Measurements from ENCODE around the gene TLCD3A. TPM values are rescaled to one million over a fixed set of nuclear protein-coding genes. Genes with fewer than 3 reads are reported as not detected.
A peak's percentile ranks its signal among the peaks of the same experiment; 100 is the strongest.

TLCD3A gene
- total and polyA plus RNA-seq, 2 of the 4 experiments (the other 2 are of a cell fraction): 15.2 to 35.0 TPM

DNA sequence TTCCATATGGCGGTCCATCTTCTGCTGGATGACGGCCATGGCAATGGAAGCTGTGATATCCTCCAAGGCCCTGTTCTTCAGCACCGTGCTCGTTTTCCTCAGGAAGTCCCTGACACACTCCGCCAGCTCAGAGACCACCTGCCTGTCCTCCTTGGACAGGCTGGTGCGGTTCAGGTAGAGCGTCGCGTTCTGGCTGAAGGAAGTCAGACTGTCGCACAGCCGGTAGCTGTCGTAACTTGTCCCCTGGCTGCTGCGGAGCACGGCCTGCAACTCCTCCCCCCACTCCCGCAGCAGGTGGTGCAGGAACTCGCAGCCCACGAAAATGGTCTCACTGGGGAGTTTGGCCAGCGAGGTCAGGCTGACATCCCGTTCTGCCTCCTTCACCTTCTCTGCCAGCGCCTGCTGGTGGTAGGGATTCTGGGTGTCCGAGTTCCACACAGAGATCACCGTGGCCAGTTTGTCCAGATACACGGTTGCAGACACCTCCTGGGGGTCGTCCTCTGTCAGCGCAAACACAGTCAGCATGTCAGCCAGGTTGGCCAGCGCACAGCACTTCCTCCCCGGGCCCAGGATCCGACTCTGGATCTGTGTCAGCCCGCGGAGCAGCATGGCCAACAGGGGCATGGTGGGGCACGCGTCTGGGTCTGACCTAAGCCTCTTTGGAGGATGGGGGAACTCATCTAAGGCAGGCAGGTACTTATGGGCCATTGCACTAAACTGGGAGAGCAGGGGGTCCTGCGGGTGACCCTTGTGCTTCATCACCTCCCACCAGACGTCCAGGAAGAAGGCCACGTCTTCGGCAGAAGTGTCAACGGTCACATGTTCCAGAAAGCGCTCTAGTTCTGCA lies 14.6 kb downstream of the TLCD3A start:
- dilution Hi-C loops (cut with HindIII; ENCODE audit: low sequenced_read_pairs, unreplicated experiment): no loop called here
- POLR2A ChIA-PET (ENCODE audit: unreplicated experiment): no interaction called here
- TF ChIP-seq, protein P1, sequence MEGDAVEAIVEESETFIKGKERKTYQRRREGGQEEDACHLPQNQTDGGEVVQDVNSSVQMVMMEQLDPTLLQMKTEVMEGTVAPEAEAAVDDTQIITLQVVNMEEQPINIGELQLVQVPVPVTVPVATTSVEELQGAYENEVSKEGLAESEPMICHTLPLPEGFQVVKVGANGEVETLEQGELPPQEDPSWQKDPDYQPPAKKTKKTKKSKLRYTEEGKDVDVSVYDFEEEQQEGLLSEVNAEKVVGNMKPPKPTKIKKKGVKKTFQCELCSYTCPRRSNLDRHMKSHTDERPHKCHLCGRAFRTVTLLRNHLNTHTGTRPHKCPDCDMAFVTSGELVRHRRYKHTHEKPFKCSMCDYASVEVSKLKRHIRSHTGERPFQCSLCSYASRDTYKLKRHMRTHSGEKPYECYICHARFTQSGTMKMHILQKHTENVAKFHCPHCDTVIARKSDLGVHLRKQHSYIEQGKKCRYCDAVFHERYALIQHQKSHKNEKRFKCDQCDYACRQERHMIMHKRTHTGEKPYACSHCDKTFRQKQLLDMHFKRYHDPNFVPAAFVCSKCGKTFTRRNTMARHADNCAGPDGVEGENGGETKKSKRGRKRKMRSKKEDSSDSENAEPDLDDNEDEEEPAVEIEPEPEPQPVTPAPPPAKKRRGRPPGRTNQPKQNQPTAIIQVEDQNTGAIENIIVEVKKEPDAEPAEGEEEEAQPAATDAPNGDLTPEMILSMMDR (conservative IDR thresholded peaks at IDR 0.05; ENCODE audit: low read depth, low read length): no peak
- TF ChIP-seq RAD21 (IDR thresholded peaks at IDR 0.05; ENCODE audit: low read length) (no peak), CEBPB (IDR thresholded peaks at IDR 0.05; ENCODE audit: low read depth, low read length) (no peak), CHD1 (IDR thresholded peaks at IDR 0.05; ENCODE audit: low read depth, low read length) (no peak), MAZ (IDR thresholded peaks at IDR 0.05; ENCODE audit: borderline replicate concordance, low read depth, low read length) (no peak), RFX5 (IDR thresholded peaks at IDR 0.05; ENCODE audit: low read depth, low read length) (no peak), NFE2L2 (IDR thresholded peaks at IDR 0.05; ENCODE audit: low read depth, low read length) (no peak), BHLHE40 (IDR thresholded peaks at IDR 0.05; ENCODE audit: low read depth, low read length) (no peak), MAFK (IDR thresholded peaks at IDR 0.05; ENCODE audit: low read depth, low read length) (no peak), RCOR1 (IDR thresholded peaks at IDR 0.05; ENCODE audit: insufficient replicate concordance, low read length) (no peak), SMC3 (IDR thresholded peaks at IDR 0.05; ENCODE audit: low read depth, low read length) (no peak), FOS (IDR thresholded peaks at IDR 0.05; ENCODE audit: low read depth, low read length) (no peak), MXI1 (IDR thresholded peaks at IDR 0.05; ENCODE audit: borderline replicate concordance, low read depth, low read length) (no peak)
- TF ChIP-seq, protein P2, sequence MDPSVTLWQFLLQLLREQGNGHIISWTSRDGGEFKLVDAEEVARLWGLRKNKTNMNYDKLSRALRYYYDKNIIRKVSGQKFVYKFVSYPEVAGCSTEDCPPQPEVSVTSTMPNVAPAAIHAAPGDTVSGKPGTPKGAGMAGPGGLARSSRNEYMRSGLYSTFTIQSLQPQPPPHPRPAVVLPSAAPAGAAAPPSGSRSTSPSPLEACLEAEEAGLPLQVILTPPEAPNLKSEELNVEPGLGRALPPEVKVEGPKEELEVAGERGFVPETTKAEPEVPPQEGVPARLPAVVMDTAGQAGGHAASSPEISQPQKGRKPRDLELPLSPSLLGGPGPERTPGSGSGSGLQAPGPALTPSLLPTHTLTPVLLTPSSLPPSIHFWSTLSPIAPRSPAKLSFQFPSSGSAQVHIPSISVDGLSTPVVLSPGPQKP (IDR thresholded peaks at IDR 0.05; ENCODE audit: borderline replicate concordance, low read depth, low read length): no peak
- TF ChIP-seq, protein P3, sequence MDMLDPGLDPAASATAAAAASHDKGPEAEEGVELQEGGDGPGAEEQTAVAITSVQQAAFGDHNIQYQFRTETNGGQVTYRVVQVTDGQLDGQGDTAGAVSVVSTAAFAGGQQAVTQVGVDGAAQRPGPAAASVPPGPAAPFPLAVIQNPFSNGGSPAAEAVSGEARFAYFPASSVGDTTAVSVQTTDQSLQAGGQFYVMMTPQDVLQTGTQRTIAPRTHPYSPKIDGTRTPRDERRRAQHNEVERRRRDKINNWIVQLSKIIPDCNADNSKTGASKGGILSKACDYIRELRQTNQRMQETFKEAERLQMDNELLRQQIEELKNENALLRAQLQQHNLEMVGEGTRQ (IDR thresholded peaks at IDR 0.05; ENCODE audit: low read depth, low read length): no peak

More for the DNA sequence above, 14.6 kb downstream of the TLCD3A start:
- H4K8ac ChIP-seq (ENCODE audit: low read depth in 2 of 2, low read length in 2 of 2): no peak overlapping the region
- peak overlapping the region; percentile 50 for H2AK9ac ChIP-seq (replicated peaks; ENCODE audit: low read depth, low read length, poor library complexity)
- no peak overlapping the region for H3K9ac ChIP-seq (ENCODE audit: low read depth, low read length)
- no peak overlapping the region for H3K4me3 ChIP-seq (ENCODE audit: insufficient read depth, low read depth, low read length)
- intact Hi-C loops (cut with micrococcal nuclease) (no loop called here), in situ Hi-C loops (cut with MboI; ENCODE audit: low sequenced_read_pairs) (no loop called here)
- peaks cover 31 to 87% of the 10 kb centered on the region in 2 experiments for H3K79me1 ChIP-seq (ENCODE audit: low read depth in 1 of 2, low read length in 2 of 2)
- peaks cover 31% of the 10 kb centered on the region for H4K20me1 ChIP-seq (ENCODE audit: insufficient read depth, low read length)
- H3K27ac ChIP-seq (ENCODE audit: insufficient read depth, low read length): no peak overlapping the region
- H2BK5ac ChIP-seq (ENCODE audit: low read depth, low read length, poor library complexity, severe bottlenecking): no peak overlapping the region
- no peak overlapping the region for H3K56ac ChIP-seq (ENCODE audit: extremely low read depth, insufficient read depth, low read length)
- H3K14ac ChIP-seq (replicated peaks; ENCODE audit: low read depth, low read length): no peak overlapping the region
- no peak overlapping the region for H2AFZ ChIP-seq (replicated peaks; ENCODE audit: low read length, poor library complexity)
- H3K27me3 ChIP-seq (ENCODE audit: control insufficient read depth, insufficient read depth, low read length): no peaks in the 10 kb centered on the region
- no peak for DNase-seq
- no peak overlapping the region for H4K5ac ChIP-seq (ENCODE audit: low read depth, low read length)
- peaks cover 17% of the 10 kb centered on the region for H3K9me1 ChIP-seq (ENCODE audit: insufficient read depth, low read length)
- H2AK5ac ChIP-seq (ENCODE audit: low read depth, low read length): no peak overlapping the region
- no peak overlapping the region for H3K4ac ChIP-seq (ENCODE audit: low read depth, low read length)
- no peak for ATAC-seq (ENCODE audit: low read depth)
- H2BK15ac ChIP-seq (ENCODE audit: low read depth, low read length): no peak overlapping the region
- no peak overlapping the region for H3K18ac ChIP-seq (ENCODE audit: low read depth, low read length)
- H3K4me2 ChIP-seq (ENCODE audit: low read depth, low read length): no peak overlapping the region
- WGBS, 2 experiments (ENCODE audit: extremely low coverage in 2 of 2, insufficient read length in 1 of 2): 94% methylated on average over 19 of the region's 38 CpGs; no CpG with 5 or more reads in 1 of the 2 experiments
- H3K36me3 ChIP-seq (ENCODE audit: control insufficient read depth, insufficient read depth, low read length): peaks cover 51% of the 10 kb centered on the region
- CTCF ChIA-PET: no interaction called here
- H2BK120ac ChIP-seq (ENCODE audit: low read depth, low read length): no peak overlapping the region
- no peak overlapping the region for H3K23ac ChIP-seq (ENCODE audit: low read depth, low read length)
- no TSS peak for BruUV-seq (replicated peaks)
- H3K9me3 ChIP-seq (ENCODE audit: control insufficient read depth, insufficient read depth, low read length): no peaks in the 10 kb centered on the region
- H3K4me1 ChIP-seq (ENCODE audit: control insufficient read depth, insufficient read depth, low read length): peaks cover 7% of the 10 kb centered on the region
- H4K91ac ChIP-seq (ENCODE audit: insufficient read depth, low read depth, low read length): no peak overlapping the region
- H2BK20ac ChIP-seq (ENCODE audit: low read depth, low read length): no peak overlapping the region
